A673 (cell line): Measurements from ENCODE around the gene TSC22D3.

Experiments
- EZH2 ChIP-seq: fragments of 200-600 bp; sonication (generic); IDR thresholded peaks from 2 replicates; pipeline ENCODE4 v1.6.1; 2017; ENCODE audit warnings: borderline replicate concordance, low read depth, mild to moderate bottlenecking, mixed read lengths, antibody characterized with exemption, low read length; ENCODE audit not compliant: poor library complexity, severe bottlenecking
- TF ChIP-seq, protein P1 (sequence below): fragments of 300-800, 200-600 bp; sonication (generic); conservative IDR thresholded peaks from 2 replicates; pipeline ENCODE4 v1.5.1; 2017; ENCODE audit warnings: low read depth, mild to moderate bottlenecking, antibody characterized with exemption, low read length, moderate library complexity, mixed read lengths

GRCh38 chrX:107673431-107673830 lies 102.2 kb downstream of the TSC22D3 start:
- TF ChIP-seq, protein P1, sequence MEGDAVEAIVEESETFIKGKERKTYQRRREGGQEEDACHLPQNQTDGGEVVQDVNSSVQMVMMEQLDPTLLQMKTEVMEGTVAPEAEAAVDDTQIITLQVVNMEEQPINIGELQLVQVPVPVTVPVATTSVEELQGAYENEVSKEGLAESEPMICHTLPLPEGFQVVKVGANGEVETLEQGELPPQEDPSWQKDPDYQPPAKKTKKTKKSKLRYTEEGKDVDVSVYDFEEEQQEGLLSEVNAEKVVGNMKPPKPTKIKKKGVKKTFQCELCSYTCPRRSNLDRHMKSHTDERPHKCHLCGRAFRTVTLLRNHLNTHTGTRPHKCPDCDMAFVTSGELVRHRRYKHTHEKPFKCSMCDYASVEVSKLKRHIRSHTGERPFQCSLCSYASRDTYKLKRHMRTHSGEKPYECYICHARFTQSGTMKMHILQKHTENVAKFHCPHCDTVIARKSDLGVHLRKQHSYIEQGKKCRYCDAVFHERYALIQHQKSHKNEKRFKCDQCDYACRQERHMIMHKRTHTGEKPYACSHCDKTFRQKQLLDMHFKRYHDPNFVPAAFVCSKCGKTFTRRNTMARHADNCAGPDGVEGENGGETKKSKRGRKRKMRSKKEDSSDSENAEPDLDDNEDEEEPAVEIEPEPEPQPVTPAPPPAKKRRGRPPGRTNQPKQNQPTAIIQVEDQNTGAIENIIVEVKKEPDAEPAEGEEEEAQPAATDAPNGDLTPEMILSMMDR = no peak
- no peak for TF ChIP-seq EZH2
